Calu3 (cell line): ENCODE data around the gene ADO. TPM values are rescaled to one million over a fixed set of nuclear protein-coding genes. Genes with fewer than 3 reads are reported as not detected.

Experiments used
- BruUV-seq: library from RNA; stranded (reverse); fragments of 400-500 nt; replicated peaks from 2 replicates; lab custom pipeline; 2021; lab: Mats Ljungman, UMichigan
- CTCF ChIA-PET: fragments of 300-600 bp; sonication (Branson Sonifier 250); formaldehyde crosslinking; loops from one replicate; lab custom pipeline; 2022; ENCODE audit warnings: antibody characterized with exemption; lab: Charles Lee
- DNase-seq: peaks from one replicate; pipeline ENCODE4 v3.0.0; 2022
- H3K27ac Mint-ChIP-seq: one replicate; pipeline ENCODE4 v1.8.0; 2022; ENCODE audit warnings: mixed read lengths; ENCODE audit not compliant: unreplicated experiment
- H3K27me3 Mint-ChIP-seq: one replicate; pipeline ENCODE4 v1.8.0; 2022; ENCODE audit warnings: mixed read lengths; ENCODE audit not compliant: unreplicated experiment
- H3K36me3 Mint-ChIP-seq: one replicate; pipeline ENCODE4 v1.8.0; 2022; ENCODE audit warnings: mild to moderate bottlenecking, moderate library complexity, mixed read lengths; ENCODE audit not compliant: insufficient read depth, unreplicated experiment
- H3K4me1 Mint-ChIP-seq: one replicate; pipeline ENCODE4 v1.8.0; 2022; ENCODE audit warnings: mild to moderate bottlenecking, low read depth, mixed read lengths; ENCODE audit not compliant: unreplicated experiment
- H3K4me3 Mint-ChIP-seq: one replicate; pipeline ENCODE4 v1.8.0; 2022; ENCODE audit warnings: mild to moderate bottlenecking, low read depth, moderate library complexity, mixed read lengths; ENCODE audit not compliant: unreplicated experiment
- H3K9me3 Mint-ChIP-seq: one replicate; pipeline ENCODE4 v1.8.0; 2022; ENCODE audit warnings: low read depth, mixed read lengths; ENCODE audit not compliant: unreplicated experiment
- intact Hi-C: fragments of 100-400 bp; cut with micrococcal nuclease; formaldehyde crosslinking; loops from one replicate; pipeline ENCODE4 v1.10.0; 2022; ENCODE audit not compliant: unreplicated experiment
- total RNA-seq: library from RNA; stranded (reverse); gene quantifications from 2 replicates; pipeline ENCODE4 v1.2.3, GENCODE V29; 2022
- TF ChIP-seq, protein P1 (sequence below): fragments of 200-600 bp; IDR thresholded peaks from one replicate; pipeline ENCODE4 v1.8.0; 2022; ENCODE audit warnings: antibody characterized with exemption; ENCODE audit not compliant: unreplicated experiment

ADO gene
- total RNA-seq, 1 experiment from 2014 or later, result 32.3 TPM

DNA sequence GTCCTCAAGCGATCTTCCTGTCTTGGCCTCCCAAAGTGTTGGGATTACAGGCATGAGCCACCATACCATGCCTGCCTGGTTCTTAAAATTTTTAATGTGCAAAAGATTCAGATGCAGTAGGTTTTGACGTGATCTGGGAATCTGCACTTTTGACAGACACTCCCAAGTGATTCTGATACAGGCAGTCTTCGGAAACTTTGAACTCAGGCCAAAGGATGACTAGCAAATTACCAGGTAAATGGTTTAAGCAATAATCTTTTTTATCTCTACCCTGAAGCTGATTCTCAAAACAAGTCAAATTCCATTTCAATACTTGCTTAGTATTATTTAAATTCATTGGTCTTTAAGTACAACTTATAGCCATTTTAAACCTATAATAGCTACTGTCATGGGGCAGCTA, 2.6 kb upstream of the ADO start:
- intact Hi-C loops, result no loop called here
- CTCF ChIA-PET, result no interaction called here
- Mint-ChIP-seq H3K4me3 (no peak overlapping the region), H3K36me3 (peaks cover 30% of the 10 kb centered on the region), H3K4me1 (peaks cover 8% of the 10 kb centered on the region), H3K27ac (no peak overlapping the region), H3K27me3 (peaks cover 15% of the 10 kb centered on the region), H3K9me3 (no peaks in the 10 kb centered on the region)
- no peak for DNase-seq
- TF ChIP-seq, protein P1, sequence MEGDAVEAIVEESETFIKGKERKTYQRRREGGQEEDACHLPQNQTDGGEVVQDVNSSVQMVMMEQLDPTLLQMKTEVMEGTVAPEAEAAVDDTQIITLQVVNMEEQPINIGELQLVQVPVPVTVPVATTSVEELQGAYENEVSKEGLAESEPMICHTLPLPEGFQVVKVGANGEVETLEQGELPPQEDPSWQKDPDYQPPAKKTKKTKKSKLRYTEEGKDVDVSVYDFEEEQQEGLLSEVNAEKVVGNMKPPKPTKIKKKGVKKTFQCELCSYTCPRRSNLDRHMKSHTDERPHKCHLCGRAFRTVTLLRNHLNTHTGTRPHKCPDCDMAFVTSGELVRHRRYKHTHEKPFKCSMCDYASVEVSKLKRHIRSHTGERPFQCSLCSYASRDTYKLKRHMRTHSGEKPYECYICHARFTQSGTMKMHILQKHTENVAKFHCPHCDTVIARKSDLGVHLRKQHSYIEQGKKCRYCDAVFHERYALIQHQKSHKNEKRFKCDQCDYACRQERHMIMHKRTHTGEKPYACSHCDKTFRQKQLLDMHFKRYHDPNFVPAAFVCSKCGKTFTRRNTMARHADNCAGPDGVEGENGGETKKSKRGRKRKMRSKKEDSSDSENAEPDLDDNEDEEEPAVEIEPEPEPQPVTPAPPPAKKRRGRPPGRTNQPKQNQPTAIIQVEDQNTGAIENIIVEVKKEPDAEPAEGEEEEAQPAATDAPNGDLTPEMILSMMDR, result no peak
- BruUV-seq, result no TSS peak

DNA sequence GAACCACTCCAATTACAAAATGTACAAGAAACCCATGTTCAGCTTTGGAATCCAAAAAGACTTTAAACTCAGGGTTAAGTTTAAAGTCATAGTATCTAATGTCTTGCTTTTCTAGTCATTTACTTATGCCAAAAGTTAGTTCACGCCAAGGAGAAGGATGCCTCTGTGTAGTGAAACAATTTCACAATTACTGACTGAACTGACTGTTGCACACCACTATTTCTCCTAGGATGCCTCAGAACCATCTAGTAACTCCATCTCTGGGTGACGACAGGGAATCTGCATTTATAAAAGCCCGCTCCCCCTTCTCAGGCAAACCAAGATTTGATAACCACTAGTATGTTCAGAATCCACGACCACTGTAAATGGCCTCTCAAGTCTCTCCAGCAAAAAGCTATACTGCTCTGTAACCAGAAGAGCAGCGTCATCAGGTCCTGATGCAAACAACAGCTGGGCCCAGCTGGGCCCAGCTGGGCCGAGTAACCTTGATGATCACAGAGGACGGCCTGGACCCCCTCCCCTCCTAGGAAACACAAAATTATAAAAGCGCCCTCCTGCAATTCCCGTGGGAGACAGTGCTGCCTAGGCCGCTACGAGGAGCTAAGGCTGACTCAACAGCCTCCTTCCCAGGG, 680 bp upstream of the ADO start:
- Mint-ChIP-seq H3K27me3 (peaks cover 15% of the 10 kb centered on the region), H3K36me3 (peaks cover 31% of the 10 kb centered on the region), H3K4me3 (peak overlapping the region; percentile 92), H3K4me1 (peaks cover 27% of the 10 kb centered on the region), H3K27ac (peak overlapping the region; percentile 99), H3K9me3 (no peaks in the 10 kb centered on the region)
- intact Hi-C loops, result loop anchor here (2.0 kb wide), 1 partner anchor 71 kb away; no protein-coding TSS in a partner anchor
- TF ChIP-seq, protein P1, result no peak
- DNase-seq, result no peak
- BruUV-seq, result no TSS peak
- CTCF ChIA-PET, result interaction anchor here (0.6 to 1.9 kb wide), 5 partner anchors 12 to 269 kb away, joined by 3 to 8 read pairs (median 7); partner anchors contain the start of gene EGR2

DNA sequence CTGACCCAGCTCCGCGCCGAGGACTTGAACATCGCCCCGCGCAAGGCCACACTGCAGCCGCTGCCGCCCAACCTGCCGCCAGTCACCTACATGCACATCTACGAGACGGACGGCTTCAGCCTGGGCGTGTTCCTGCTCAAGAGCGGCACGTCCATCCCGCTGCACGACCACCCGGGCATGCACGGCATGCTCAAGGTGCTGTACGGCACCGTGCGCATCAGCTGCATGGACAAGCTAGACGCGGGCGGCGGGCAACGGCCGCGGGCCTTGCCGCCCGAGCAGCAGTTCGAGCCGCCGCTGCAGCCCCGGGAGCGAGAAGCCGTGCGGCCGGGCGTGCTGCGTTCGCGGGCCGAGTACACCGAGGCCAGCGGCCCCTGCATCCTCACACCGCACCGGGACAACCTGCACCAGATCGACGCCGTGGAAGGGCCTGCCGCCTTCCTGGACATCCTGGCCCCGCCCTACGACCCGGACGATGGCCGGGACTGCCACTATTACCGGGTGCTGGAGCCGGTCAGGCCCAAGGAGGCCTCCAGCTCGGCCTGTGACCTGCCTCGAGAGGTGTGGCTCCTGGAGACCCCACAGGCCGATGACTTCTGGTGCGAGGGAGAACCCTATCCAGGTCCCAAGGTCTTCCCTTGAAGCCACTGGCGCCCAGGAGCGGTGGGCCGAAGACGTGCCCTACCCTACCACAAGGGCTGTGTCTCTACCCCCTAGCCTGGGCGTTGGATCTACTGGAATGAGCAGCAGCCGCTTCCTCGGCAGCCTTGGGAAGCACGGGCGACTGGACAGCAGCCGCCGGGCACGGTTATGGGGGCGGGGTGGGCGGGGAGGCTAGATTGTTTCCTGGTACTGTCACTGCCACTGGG, 945 bp downstream of the ADO start:
- Mint-ChIP-seq H3K9me3 (no peaks in the 10 kb centered on the region), H3K36me3 (peaks cover 31% of the 10 kb centered on the region), H3K4me3 (peak overlapping the region; percentile 92), H3K27ac (peak overlapping the region; percentile 99), H3K4me1 (peaks cover 29% of the 10 kb centered on the region), H3K27me3 (peaks cover 8% of the 10 kb centered on the region)
- CTCF ChIA-PET, result interaction anchor here (0.8 to 1.9 kb wide), 4 partner anchors 11 to 13 kb away, joined by 6 to 8 read pairs (median 6); partner anchors contain the start of gene EGR2
- intact Hi-C loops, result loop anchor here (2.0 kb wide), 1 partner anchor 73 kb away; no protein-coding TSS in a partner anchor
- peak; percentile 51 for DNase-seq
- BruUV-seq, result TSS peak; percentile 0
- TF ChIP-seq, protein P1, result no peak

DNA sequence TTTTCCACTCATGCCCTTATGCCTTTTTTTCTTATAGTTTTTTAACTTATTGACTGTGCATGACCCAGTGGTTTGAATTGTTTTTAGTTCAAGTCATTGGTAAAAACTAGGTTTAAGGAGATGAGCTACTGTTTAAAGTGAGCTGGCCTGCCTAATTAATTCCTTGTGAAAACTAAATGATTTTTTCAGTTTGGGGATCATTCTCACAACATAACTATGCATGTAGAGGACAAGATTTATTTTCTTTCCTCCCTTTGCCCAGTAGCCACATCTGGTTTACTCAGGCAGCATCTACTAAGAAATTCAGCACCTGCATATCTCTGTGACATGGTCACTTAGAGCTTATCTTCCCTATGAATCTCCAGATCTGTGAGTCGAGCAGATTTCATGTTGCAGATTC, 1.7 kb downstream of the ADO start:
- peak overlapping the region; percentile 62 for H3K27ac Mint-ChIP-seq
- BruUV-seq, result TSS peak; percentile 65

More for the DNA sequence above, 1.7 kb downstream of the ADO start:
- peak overlapping the region; percentile 92 for H3K4me3 Mint-ChIP-seq
- peaks cover 29% of the 10 kb centered on the region for H3K4me1 Mint-ChIP-seq
- intact Hi-C loops, result no loop called here
- no peaks in the 10 kb centered on the region for H3K9me3 Mint-ChIP-seq
- CTCF ChIA-PET, result interaction anchor here (0.8 to 1.0 kb wide), 3 partner anchors 10 to 17 kb away, joined by 3 to 6 read pairs (median 6); partner anchors contain the start of gene EGR2
- peaks cover 31% of the 10 kb centered on the region for H3K36me3 Mint-ChIP-seq
- H3K27me3 Mint-ChIP-seq, result peaks cover under 1% of the 10 kb centered on the region
- TF ChIP-seq, protein P1, result no peak
- DNase-seq, result no peak
